Stomach (tissue), 19 donors: ENCODE measurements around the gene DEFB123. TPM values are rescaled to one million over a fixed set of nuclear protein-coding genes. Genes with fewer than 3 reads are reported as not detected.

Source experiments
- DNase-seq, 2 donors: peaks; one replicate each; pipeline versions ENCODE4 v3.0.0 to v3.0.0-alpha.2; 2013 to 2019
- H3K27ac ChIP-seq, 5 donors: fragments of 200-600 bp in 4 of 5; sonication (generic) in 4 of 5; one replicate each; pipeline ENCODE4 v1.5.1; 2013 to 2019; ENCODE audit warnings: mild to moderate bottlenecking in 1 of 5, moderate library complexity in 1 of 5
- H3K27me3 ChIP-seq, 3 donors: fragments of 200-600 bp; sonication (generic); one replicate each; pipeline ENCODE4 v1.5.1; 2017 to 2019; ENCODE audit warnings: mixed run types in 1 of 3
- H3K36me3 ChIP-seq, 4 donors: fragments of 200-600 bp; sonication (generic); 1 replicate in 3 of 4; 2 replicates in 1 of 4; pipeline ENCODE4 v1.5.1; 2016 to 2019
- H3K4me1 ChIP-seq, 4 donors: fragments of 200-600 bp; sonication (generic); one replicate each; pipeline ENCODE4 v1.5.1; 2016 to 2019
- H3K4me3 ChIP-seq, 4 donors: fragments of 200-600 bp; sonication (generic) in 3 of 4; one replicate each; pipeline ENCODE4 v1.5.1; 2016 to 2019; ENCODE audit warnings: mild to moderate bottlenecking in 1 of 4
- H3K9me3 ChIP-seq, 4 donors: fragments of 200-600 bp; sonication (generic); one replicate each; pipeline ENCODE4 v1.5.1; 2016 to 2019
- CTCF ChIP-seq, 7 experiments: fragments of 450-650 bp in 4 of 7; fragments of 200-600 bp in 3 of 7; sonication (generic) in 3 of 7; IDR thresholded peaks; one replicate each; pipeline ENCODE4 v1.5.1; 2016 to 2019; ENCODE audit warnings: antibody characterized with exemption in 7 of 7, control low read depth in 2 of 7, mild to moderate bottlenecking in 1 of 7
- EP300 ChIP-seq: sonication (generic); formaldehyde crosslinking; IDR thresholded peaks from one replicate; pipeline ENCODE4 v1.6.1; 2017; ENCODE audit warnings: antibody characterized with exemption
- POLR2A ChIP-seq, 4 donors: fragments of 450-650 bp; IDR thresholded peaks; one replicate each; pipeline ENCODE4 v1.6.1; 2016; ENCODE audit warnings: antibody characterized with exemption in 4 of 4, control low read depth in 2 of 4, mild to moderate bottlenecking in 1 of 4, moderate library complexity in 1 of 4
- POLR2AphosphoS5 ChIP-seq, 3 donors: sonication (generic); formaldehyde crosslinking; IDR thresholded peaks; one replicate each; pipeline ENCODE4 v1.6.1; 2016; ENCODE audit warnings: antibody characterized with exemption in 3 of 3
- WGBS, 5 donors: extraction: QIAGEN DNeasy Blood & Tissue Kit in 3 of 5; methylation state at CpG; one replicate each; pipeline versions ENCODE4 v1.1.5 to v1.1.7; 2013 to 2018; 5-methylcytosine and 5-hydroxymethylcytosine counted together
- intact Hi-C: fragments of 100-400 bp; cut with DNase I; formaldehyde crosslinking; loops from one replicate; pipeline ENCODE4 v1.15.1; 2023; ENCODE audit warnings: low total_unique reads
- long read RNA-seq, 10 donors: transcript quantifications; one replicate each; lab custom pipeline, GENCODE V29; 2026
- polyA plus RNA-seq, 3 donors: library from polyadenylated mRNA; stranded (reverse); fragments of 200-250 nt; gene quantifications; one replicate each; pipeline ENCODE4 v1.2.3, GENCODE V29; 2013
- total RNA-seq, 5 donors: library from RNA; depleted of rRNA; stranded (reverse); fragments of >200 nt; gene quantifications; one replicate each; pipeline versions ENCODE4 v1.1.0 to v1.2.3, GENCODE V29; 2014 to 2016
- donor health status: healthy with polysubstance abuse.
- donor health status: Bipolar disorder and iron deficiency.
- donor health status: healthy.

The DEFB123 gene, protein sequence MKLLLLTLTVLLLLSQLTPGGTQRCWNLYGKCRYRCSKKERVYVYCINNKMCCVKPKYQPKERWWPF
- total RNA-seq (not detected), polyA plus RNA-seq (not detected)
- long read RNA-seq, donor 1, result 0 reads
- long read RNA-seq, donor 2, result 0 reads
- long read RNA-seq, donor 3, result 0 reads
- long read RNA-seq, donor 4, result 0 reads
- long read RNA-seq, donor 5, result 0 reads
- long read RNA-seq, donor 6, result 0 reads
- long read RNA-seq, donor 7, result 0 reads
- long read RNA-seq, donor 8, result 0 reads
- long read RNA-seq, donor 9, result 0 reads
- long read RNA-seq, donor 10, result 0 reads

GRCh38 chr20:31440012-31440659 lies at the start of gene DEFB123:
DEFB123 (plus strand) TSS chr20:31440632; CDS start chr20:31440699, 67 bp downstream.
- peaks cover 0 to 10% (median 0%) of the 10 kb centered on the region in 3 donors for H3K27me3 ChIP-seq
- no peak for DNase-seq
- TF ChIP-seq EP300, result no peak
- no peak for TF ChIP-seq POLR2AphosphoS5 (IDR thresholded peaks at IDR 0.05)
- TF ChIP-seq POLR2A (IDR thresholded peaks at IDR 0.05), result no peak
- TF ChIP-seq CTCF (IDR thresholded peaks at IDR 0.05), result no peak

DNA sequence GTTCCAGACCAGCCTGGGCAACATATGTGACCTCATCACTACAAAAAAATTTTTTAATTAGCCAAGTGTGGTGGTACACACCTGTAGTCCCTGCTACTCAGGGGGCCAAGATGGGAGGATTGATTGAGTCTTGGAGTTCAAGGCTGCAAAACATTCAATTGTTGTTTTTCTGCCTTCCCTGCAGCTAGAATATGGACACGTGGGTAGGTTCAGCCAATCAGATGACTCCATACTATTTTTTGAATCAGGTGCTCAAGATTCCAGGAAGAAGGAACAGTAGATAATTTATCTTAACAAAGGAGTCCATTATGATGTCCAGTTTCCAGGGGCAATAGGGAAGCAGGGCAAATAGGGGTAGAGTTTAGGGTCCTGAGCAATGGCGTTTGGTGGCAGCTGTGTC lies 47.6 kb upstream of the DEFB123 start:
- TF ChIP-seq POLR2A (IDR thresholded peaks at IDR 0.05) (no peak), POLR2AphosphoS5 (IDR thresholded peaks at IDR 0.05) (no peak), EP300 (no peak), CTCF (IDR thresholded peaks at IDR 0.05) (no peak)
- peaks cover 0 to 29% (median 0%) of the 10 kb centered on the region in 3 donors for H3K27me3 ChIP-seq
- no peaks in the 10 kb centered on the region for H3K9me3 ChIP-seq
- intact Hi-C loops, result no loop called here
- DNase-seq, result no peak
- no peak overlapping the region for H3K27ac ChIP-seq
- no peak overlapping the region for H3K4me3 ChIP-seq
- no peaks in the 10 kb centered on the region for H3K36me3 ChIP-seq
- 65 to 80% (median 68%) methylated on average over 2 of the region's 2 CpGs for WGBS, 5 donors
- no peaks in the 10 kb centered on the region for H3K4me1 ChIP-seq

More at GRCh38 chr20:31440012-31440659, at the start of gene DEFB123:
- no peaks in the 10 kb centered on the region for H3K9me3 ChIP-seq
- no peaks in the 10 kb centered on the region for H3K36me3 ChIP-seq
- 74 to 82% (median 76%) methylated on average over 13 to 16 of the region's 16 CpGs for WGBS, 5 donors
- no peaks in the 10 kb centered on the region for H3K4me1 ChIP-seq
- H3K4me3 ChIP-seq, result no peak within 1 kb of the TSS
- intact Hi-C loops, result no loop called here
- H3K27ac ChIP-seq, result no peak within 1 kb of the TSS

DNA sequence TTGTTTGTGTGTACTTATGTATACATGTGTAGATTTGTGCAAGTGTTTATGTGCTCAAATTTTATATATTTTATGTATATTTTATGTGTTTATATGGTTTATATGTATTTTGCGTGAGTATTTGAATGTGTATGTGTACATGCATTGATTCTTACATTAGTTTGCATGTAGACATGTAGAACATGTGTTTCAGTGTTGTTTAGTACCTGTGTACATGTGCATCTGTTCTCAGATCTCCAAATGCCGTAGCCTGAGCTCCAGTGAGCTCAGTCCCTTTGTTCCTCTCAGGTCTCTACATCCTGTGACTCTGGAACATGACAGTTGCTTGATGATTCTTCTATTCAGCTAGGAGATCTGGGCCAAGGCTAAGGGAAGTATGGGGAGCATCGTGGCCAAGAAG lies 45.5 kb upstream of the DEFB123 start:
- Histone ChIP-seq H3K4me3 (no peak overlapping the region), H3K27ac (no peak overlapping the region), H3K36me3 (no peaks in the 10 kb centered on the region), H3K9me3 (no peaks in the 10 kb centered on the region), H3K4me1 (no peaks in the 10 kb centered on the region), H3K27me3 (peaks cover 0 to 28% (median 0%) of the 10 kb centered on the region in 3 donors)
- intact Hi-C loops, result no loop called here
- 33 to 48% (median 40%) methylated on average over 3 of the region's 3 CpGs for WGBS, 5 donors
- DNase-seq, result no peak
- no peak for TF ChIP-seq EP300

- intact Hi-C loops, result no loop called here
- H3K27ac ChIP-seq, result no peak overlapping the region
- H3K9me3 ChIP-seq, result no peaks in the 10 kb centered on the region
- no peaks in the 10 kb centered on the region for H3K4me1 ChIP-seq
- H3K4me3 ChIP-seq, result no peak overlapping the region
- no peaks in the 10 kb centered on the region for H3K36me3 ChIP-seq
- 44 to 62% (median 55%) methylated on average over 1 of the region's 1 CpG for WGBS, 5 donors
- no peak for TF ChIP-seq POLR2A (IDR thresholded peaks at IDR 0.05)
- no peak for TF ChIP-seq CTCF (IDR thresholded peaks at IDR 0.05)
- no peak for TF ChIP-seq EP300
- TF ChIP-seq POLR2AphosphoS5 (IDR thresholded peaks at IDR 0.05), result no peak
- H3K27me3 ChIP-seq, result peaks cover 0 to 14% (median 0%) of the 10 kb centered on the region in 3 donors
- no peak for DNase-seq
Observed at GRCh38 chr20:31403886-31404285, 36.5 kb upstream of the DEFB123 start.

- DNase-seq, result no peak
- WGBS, 5 donors, result 39 to 45% (median 40%) methylated on average over 3 of the region's 3 CpGs
- TF ChIP-seq POLR2AphosphoS5 (IDR thresholded peaks at IDR 0.05) (no peak), CTCF (IDR thresholded peaks at IDR 0.05) (no peak), POLR2A (IDR thresholded peaks at IDR 0.05) (no peak), EP300 (no peak)
- peaks cover 0 to 5% (median 0%) of the 10 kb centered on the region in 4 donors for H3K9me3 ChIP-seq
- peaks cover 0 to 20% (median 0%) of the 10 kb centered on the region in 3 donors for H3K27me3 ChIP-seq
- intact Hi-C loops, result no loop called here
- no peak within 1 kb of the TSS for H3K27ac ChIP-seq
- no peak within 1 kb of the TSS for H3K4me3 ChIP-seq
- H3K4me1 ChIP-seq, result no peaks in the 10 kb centered on the region
- no peaks in the 10 kb centered on the region for H3K36me3 ChIP-seq
Observed at GRCh38 chr20:31406115-31406514, 34.3 kb upstream of the DEFB123 start, which contains the start of gene DEFB121. DEFB121 (minus strand) TSS chr20:31406215; CDS start chr20:31406152, 63 bp downstream.
